ENCODE results near the gene SKP2. TPM values are rescaled to one million over a fixed set of nuclear protein-coding genes. Genes with fewer than 3 reads are reported as not detected.

The SKP2 gene
- total and polyA plus RNA-seq, 2 donors (not counting 3 experiments of a cell fraction or from before 2014, with no cell fraction given): 12.5 to 40.9 TPM

DNA sequence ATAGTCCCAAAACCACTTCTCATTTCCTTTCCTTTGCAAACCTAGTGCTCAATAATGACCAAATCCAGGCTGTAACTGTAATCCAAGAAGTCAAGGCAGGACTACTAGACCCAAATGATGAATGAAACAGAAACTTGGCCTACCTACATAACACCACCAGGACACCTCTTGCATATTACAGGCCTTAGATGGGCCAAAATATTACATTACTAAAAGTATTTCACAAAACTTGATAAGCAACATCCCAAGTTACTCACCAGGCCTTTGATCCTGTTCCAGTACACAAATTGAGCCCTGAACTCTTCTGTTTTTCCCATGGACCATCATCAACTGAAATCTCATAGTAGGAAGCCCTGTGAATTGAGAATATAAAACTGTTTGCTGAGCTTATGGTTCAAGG, 55.0 kb downstream of the SKP2 start:
- H2AFZ ChIP-seq (ENCODE audit: low read depth, low read length): no peak overlapping the region
- H3K79me2 ChIP-seq (ENCODE audit: control insufficient read depth, insufficient read depth, low read length): no peaks in the 10 kb centered on the region
- ChIA-PET POLR2A (no interaction called here), CTCF (interaction anchor here (1.1 to 1.6 kb wide), 4 partner anchors 11 to 128 kb away, joined by 3 to 8 read pairs (median 6); no protein-coding TSS in a partner anchor)
- intact Hi-C loops (cut with micrococcal nuclease): no loop called here
- H3K4me1 ChIP-seq (ENCODE audit: control insufficient read depth, extremely low read depth, insufficient read depth, low read length): peaks cover 23% of the 10 kb centered on the region
- no peak overlapping the region for H3K4me3 ChIP-seq (replicated peaks in 1 of 3; ENCODE audit: insufficient read depth in 1 of 3, low read depth in 1 of 3, low read length in 3 of 3)
- BruUV-seq (replicated peaks): no TSS peak
- no peaks in the 10 kb centered on the region for H3K36me3 ChIP-seq (ENCODE audit: control insufficient read depth in 2 of 2, extremely low read depth in 1 of 2, insufficient read depth in 2 of 2, low read length in 2 of 2)
- H3K4me2 ChIP-seq (ENCODE audit: insufficient read depth, low read length): no peak overlapping the region
- DNase-seq (ENCODE audit: low read depth, low spot score) (no peak), FAIRE-seq (no peak)
- H3K27ac ChIP-seq (ENCODE audit: insufficient read depth, low read depth, low read length): no peak overlapping the region
- TF ChIP-seq MYC (IDR thresholded peaks at IDR 0.05; ENCODE audit: low read depth, low read length) (no peak), EZH2 (IDR thresholded peaks at IDR 0.05; ENCODE audit: borderline replicate concordance, low read depth, low read length, severe bottlenecking) (no peak), POLR2AphosphoS5 (IDR thresholded peaks at IDR 0.05; ENCODE audit: insufficient read depth, low read depth, low read length) (no peak), JUN (IDR thresholded peaks at IDR 0.05; ENCODE audit: borderline replicate concordance, insufficient read depth, insufficient read length, low read depth) (no peak), GATA2 (IDR thresholded peaks at IDR 0.05; ENCODE audit: insufficient read depth, insufficient read length, low read depth, low read length) (no peak), POLR2A (IDR thresholded peaks at IDR 0.05; ENCODE audit: low read depth, low read length) (no peak), FOS (IDR thresholded peaks at IDR 0.05; ENCODE audit: borderline replicate concordance, insufficient read depth, low read length) (no peak)
- TF ChIP-seq, protein P1, sequence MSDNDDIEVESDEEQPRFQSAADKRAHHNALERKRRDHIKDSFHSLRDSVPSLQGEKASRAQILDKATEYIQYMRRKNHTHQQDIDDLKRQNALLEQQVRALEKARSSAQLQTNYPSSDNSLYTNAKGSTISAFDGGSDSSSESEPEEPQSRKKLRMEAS (IDR thresholded peaks at IDR 0.05; ENCODE audit: insufficient read depth, insufficient read length): no peak
- TF ChIP-seq, protein P2, sequence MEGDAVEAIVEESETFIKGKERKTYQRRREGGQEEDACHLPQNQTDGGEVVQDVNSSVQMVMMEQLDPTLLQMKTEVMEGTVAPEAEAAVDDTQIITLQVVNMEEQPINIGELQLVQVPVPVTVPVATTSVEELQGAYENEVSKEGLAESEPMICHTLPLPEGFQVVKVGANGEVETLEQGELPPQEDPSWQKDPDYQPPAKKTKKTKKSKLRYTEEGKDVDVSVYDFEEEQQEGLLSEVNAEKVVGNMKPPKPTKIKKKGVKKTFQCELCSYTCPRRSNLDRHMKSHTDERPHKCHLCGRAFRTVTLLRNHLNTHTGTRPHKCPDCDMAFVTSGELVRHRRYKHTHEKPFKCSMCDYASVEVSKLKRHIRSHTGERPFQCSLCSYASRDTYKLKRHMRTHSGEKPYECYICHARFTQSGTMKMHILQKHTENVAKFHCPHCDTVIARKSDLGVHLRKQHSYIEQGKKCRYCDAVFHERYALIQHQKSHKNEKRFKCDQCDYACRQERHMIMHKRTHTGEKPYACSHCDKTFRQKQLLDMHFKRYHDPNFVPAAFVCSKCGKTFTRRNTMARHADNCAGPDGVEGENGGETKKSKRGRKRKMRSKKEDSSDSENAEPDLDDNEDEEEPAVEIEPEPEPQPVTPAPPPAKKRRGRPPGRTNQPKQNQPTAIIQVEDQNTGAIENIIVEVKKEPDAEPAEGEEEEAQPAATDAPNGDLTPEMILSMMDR (IDR thresholded peaks at IDR 0.05; ENCODE audit: extremely low read depth in 1 of 2, insufficient read depth in 1 of 2, low read depth in 1 of 2, low read length in 2 of 2): no peak
- H3K9me1 ChIP-seq (replicated peaks; ENCODE audit: control insufficient read depth, extremely low read depth, insufficient read depth, low read length): no peaks in the 10 kb centered on the region
- no peaks in the 10 kb centered on the region for H3K27me3 ChIP-seq (ENCODE audit: control insufficient read depth in 2 of 2, insufficient read depth in 2 of 2, low read length in 2 of 2)
- H4K20me1 ChIP-seq (replicated peaks; ENCODE audit: control insufficient read depth, extremely low read depth, insufficient read depth, low read length): no peaks in the 10 kb centered on the region
- no peak overlapping the region for H3K9ac ChIP-seq (replicated peaks; ENCODE audit: extremely low read depth, insufficient read depth, low read length)
- H3K9me3 ChIP-seq (replicated peaks; ENCODE audit: control insufficient read depth, insufficient read depth, low read length): no peaks in the 10 kb centered on the region
- dilution Hi-C loops (cut with MboI; ENCODE audit: extremely low pct_ligation_motif_present, low sequenced_read_pairs): no loop called here

All from endothelial cell of umbilical vein (primary cell).